OCI-LY1 (cell line): ENCODE data around the gene RAB3GAP2.

Experiments used
- CTCF ChIP-seq: fragments of 200-600 bp; sonication (generic), shearing (Covaris generic); IDR thresholded peaks from 2 replicates; pipeline ENCODE4 v1.5.1; 2017; ENCODE audit warnings: mild to moderate bottlenecking, antibody characterized with exemption, low read length, moderate library complexity, mixed read lengths
- EZH2 ChIP-seq: fragments of 200-600 bp; sonication (generic), shearing (Covaris generic); IDR thresholded peaks from 2 replicates; pipeline ENCODE4 v1.8.0; 2017; ENCODE audit warnings: borderline replicate concordance, mixed run types, mild to moderate bottlenecking, antibody characterized with exemption, low read length, moderate library complexity, mixed read lengths

GRCh38 chr1:220135755-220136154 is 136.5 kb downstream of the RAB3GAP2 start:
- TF ChIP-seq CTCF, result no peak
- no peak for TF ChIP-seq EZH2
